ENCODE results near the gene SNAPIN.
"Not testable (repeated sequence)": the region's sequence is repeated elsewhere in the genome, so short reads cannot be mapped to it uniquely, and the experiment has no call there.

Gene SNAPIN

GRCh38 chr1:153626904-153627714, 31.4 kb upstream of the SNAPIN start, which contains the start of gene S100A13:
Gene S100A13, minus strand, starts transcription at chr1:153627505. Its CDS starts 1,033 bp downstream, at chr1:153626472.
- DNase-seq (ENCODE audit: low spot score) = peak; percentile 93

- no peak for DNase-seq (ENCODE audit: low spot score)
Observed at GRCh38 chr1:153627715-153628626, 30.5 kb upstream of the SNAPIN start, which contains the start of gene S100A1. Gene S100A1, plus strand, starts transcription at chr1:153628434. Its CDS starts 2,088 bp downstream, at chr1:153630522.

- DNase-seq (ENCODE audit: low spot score) = no peak
Observed at GRCh38 chr1:153628638-153629342, 29.7 kb upstream of the SNAPIN start.

- no peak for DNase-seq (ENCODE audit: low spot score)
Observed at GRCh38 chr1:153629343-153629665, 29.2 kb upstream of the SNAPIN start.

GRCh38 chr1:153629971-153630370, 28.5 kb upstream of the SNAPIN start:
- no peak for DNase-seq (ENCODE audit: low spot score)

- DNase-seq (ENCODE audit: low spot score) = no peak
Observed at GRCh38 chr1:153630384-153630783, 28.1 kb upstream of the SNAPIN start.

GRCh38 chr1:153631047-153632022, 27.2 kb upstream of the SNAPIN start:
- DNase-seq (ENCODE audit: low spot score) = no peak

- DNase-seq (ENCODE audit: low spot score) = no peak
Observed at GRCh38 chr1:153633161-153633753, 25.2 kb upstream of the SNAPIN start.

GRCh38 chr1:153633754-153634665, 24.5 kb upstream of the SNAPIN start, which contains the start of gene CHTOP:
Gene CHTOP, plus strand, starts transcription at chr1:153634066. Its CDS starts 2,523 bp downstream, at chr1:153636589.
- peak; percentile 98 for DNase-seq (ENCODE audit: low spot score)

GRCh38 chr1:153635872-153636271, 22.6 kb upstream of the SNAPIN start:
- no peak for DNase-seq (ENCODE audit: low spot score)

- no peak for DNase-seq (ENCODE audit: low spot score)
Observed at GRCh38 chr1:153636312-153636711, 22.2 kb upstream of the SNAPIN start.

GRCh38 chr1:153638261-153638660, 20.2 kb upstream of the SNAPIN start:
- DNase-seq (ENCODE audit: low spot score) = no peak

GRCh38 chr1:153639280-153639679, 19.2 kb upstream of the SNAPIN start:
- no peak for DNase-seq (ENCODE audit: low spot score)

- DNase-seq (ENCODE audit: low spot score) = not testable (repeated sequence)
Observed at GRCh38 chr1:153640213-153640612, 18.3 kb upstream of the SNAPIN start.

- no peak for DNase-seq (ENCODE audit: low spot score)
Observed at GRCh38 chr1:153640861-153641260, 17.6 kb upstream of the SNAPIN start.

- no peak for DNase-seq (ENCODE audit: low spot score)
Observed at GRCh38 chr1:153642161-153642560, 16.3 kb upstream of the SNAPIN start.

- DNase-seq (ENCODE audit: low spot score) = no peak
Observed at GRCh38 chr1:153643100-153643499, 15.4 kb upstream of the SNAPIN start.

- DNase-seq (ENCODE audit: low spot score) = no peak
Observed at GRCh38 chr1:153643816-153644215, 14.7 kb upstream of the SNAPIN start.

GRCh38 chr1:153646672-153647345, 11.7 kb upstream of the SNAPIN start:
- no peak for DNase-seq (ENCODE audit: low spot score)

Measured in AG08395 (cell line).